Astrocyte (in vitro differentiated cells and primary cell): ENCODE results near the gene INAFM1.
"Not testable (repeated sequence)": the region's sequence is repeated elsewhere in the genome, so short reads cannot be mapped to it uniquely, and the experiment has no call there.

Experiments
- CTCF ChIP-seq: IDR thresholded peaks from 2 replicates; pipeline ENCODE4 v1.5.1; 2011; ENCODE audit warnings: low read depth, mild to moderate bottlenecking, inconsistent platforms, low read length, moderate library complexity; ENCODE audit not compliant: insufficient read depth
- EZH2 ChIP-seq: IDR thresholded peaks from 2 replicates; pipeline ENCODE4 v1.6.1; 2012; ENCODE audit warnings: mild to moderate bottlenecking, low read length, inconsistent platforms; ENCODE audit not compliant: insufficient read depth

- TF ChIP-seq CTCF, EZH2: not testable (repeated sequence)
These were observed 12.5 kb upstream of the INAFM1 start for GRCh38 chr19:47261946-47262793.
